Measurements from ENCODE around the gene THSD4.

GRCh38 chr15:71806452-71806931 lies 691.2 kb downstream of the THSD4 start:
- TF ChIP-seq CTCF (IDR thresholded peaks at IDR 0.05) (no peak), EP300 (IDR thresholded peaks at IDR 0.05) (no peak)

Data from sigmoid colon (tissue), 4 donors.